Medulla oblongata (tissue), 1 donor: ENCODE results near the gene PLOD1.
"Not testable (repeated sequence)": the region's sequence is repeated elsewhere in the genome, so short reads cannot be mapped to it uniquely, and the experiment has no call there.

Experiments used
- DNase-seq: peaks from one replicate; pipeline ENCODE4 v3.0.0-alpha.2; 2015; ENCODE audit errors: extremely low spot score

PLOD1 gene

GRCh38 chr1:11912482-11913216 is 21.9 kb upstream of the PLOD1 start:
- not testable (repeated sequence) for DNase-seq

- no peak for DNase-seq
Observed at GRCh38 chr1:11913291-11913690, 21.2 kb upstream of the PLOD1 start.

- DNase-seq: no peak
Observed at GRCh38 chr1:11914024-11914423, 20.5 kb upstream of the PLOD1 start.

GRCh38 chr1:11918799-11919519 is 15.6 kb upstream of the PLOD1 start:
- peak; percentile 76 for DNase-seq

- DNase-seq: no peak
Observed at GRCh38 chr1:11919621-11920020, 14.9 kb upstream of the PLOD1 start.

GRCh38 chr1:11920239-11920903 is 14.1 kb upstream of the PLOD1 start:
- peak; percentile 62 for DNase-seq

GRCh38 chr1:11921022-11921421 is 13.5 kb upstream of the PLOD1 start:
- no peak for DNase-seq

GRCh38 chr1:11923069-11923826 is 11.3 kb upstream of the PLOD1 start:
- no peak for DNase-seq

GRCh38 chr1:11923827-11924113 is 10.7 kb upstream of the PLOD1 start:
- no peak for DNase-seq

GRCh38 chr1:11924334-11925195 is 10.0 kb upstream of the PLOD1 start:
- DNase-seq: no peak

GRCh38 chr1:11925196-11925937 is 9.2 kb upstream of the PLOD1 start:
- not testable (repeated sequence) for DNase-seq

GRCh38 chr1:11925938-11926292 is 8.6 kb upstream of the PLOD1 start:
- DNase-seq: no peak

- no peak for DNase-seq
Observed at GRCh38 chr1:11927866-11928592, 6.5 kb upstream of the PLOD1 start.

GRCh38 chr1:11929849-11930248 is 4.7 kb upstream of the PLOD1 start:
- DNase-seq: no peak

GRCh38 chr1:11930571-11931445 is 3.7 kb upstream of the PLOD1 start:
- DNase-seq: no peak

- DNase-seq: no peak
Observed at GRCh38 chr1:11931845-11932244, 2.7 kb upstream of the PLOD1 start.

GRCh38 chr1:11935057-11935412 is 518 bp downstream of the PLOD1 start:
- DNase-seq: no peak

GRCh38 chr1:11935733-11936132 is 1.2 kb downstream of the PLOD1 start:
- not testable (repeated sequence) for DNase-seq
